ENCODE measurements around the gene COX6B2. TPM values are rescaled to one million over a fixed set of nuclear protein-coding genes. Genes with fewer than 3 reads are reported as not detected.
"Not testable (repeated sequence)": the region's sequence is repeated elsewhere in the genome, so short reads cannot be mapped to it uniquely, and the experiment has no call there.

The COX6B2 gene
- total RNA-seq, 1 donor from 2014 or later, result not detected

DNA sequence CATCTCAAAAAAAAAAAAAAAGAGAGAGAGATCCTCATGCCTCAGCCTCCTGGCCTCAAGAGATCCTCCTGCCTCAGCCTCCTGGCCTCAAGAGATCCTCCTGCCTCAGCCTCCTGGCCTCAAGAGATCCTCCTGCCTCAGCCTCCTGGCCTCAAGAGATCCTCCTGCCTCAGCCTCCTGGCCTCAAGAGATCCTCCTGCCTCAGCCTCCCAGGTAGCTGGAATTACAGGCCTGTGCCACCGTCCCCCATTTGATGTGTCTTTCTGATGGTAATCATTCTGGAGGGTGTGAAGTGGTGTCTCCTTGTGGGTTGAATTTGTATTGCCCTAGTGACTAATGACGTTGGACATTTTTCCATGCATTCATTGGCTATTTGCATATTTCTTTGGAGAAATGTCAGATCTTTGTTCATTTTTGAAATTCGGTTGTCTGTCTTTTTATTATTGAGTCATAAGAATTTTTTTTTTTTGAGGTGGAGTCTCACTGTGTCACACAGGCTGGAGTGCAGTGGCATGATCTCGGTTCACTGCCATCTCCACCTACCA lies 25.7 kb downstream of the COX6B2 start:
- H3K4me1 ChIP-seq (ENCODE audit: control insufficient read depth in 3 of 3, insufficient read depth in 3 of 3, low read length in 3 of 3); H3K9ac ChIP-seq (ENCODE audit: low read depth in 1 of 3, low read length in 3 of 3); H3K9me3 ChIP-seq (ENCODE audit: control insufficient read depth in 3 of 3, low read length in 3 of 3); H3K27ac ChIP-seq (ENCODE audit: low read depth, low read length); H3K36me3 ChIP-seq (ENCODE audit: control insufficient read depth in 3 of 3, insufficient read depth in 3 of 3, low read length in 3 of 3); H3K4me3 ChIP-seq (ENCODE audit: low read length in 3 of 3): not testable (repeated sequence)
- peaks cover 3 to 10% (median 7%) of the 10 kb centered on the region in 3 donors for H3K27me3 ChIP-seq (ENCODE audit: control insufficient read depth in 3 of 3, insufficient read depth in 3 of 3, low read length in 3 of 3)

GRCh38 chr19:55325172-55325571 lies 29.3 kb downstream of the COX6B2 start, which contains the start of gene TMEM150B:
TMEM150B (minus strand) TSS chr19:55325341; CDS start chr19:55321036, 4,305 bp downstream.
- Histone ChIP-seq H3K9me3 (ENCODE audit: control insufficient read depth in 3 of 3, low read length in 3 of 3) (no peaks in the 10 kb centered on the region), H3K9ac (ENCODE audit: low read depth in 1 of 3, low read length in 3 of 3) (no peak within 1 kb of the TSS), H3K27me3 (ENCODE audit: control insufficient read depth in 3 of 3, insufficient read depth in 3 of 3, low read length in 3 of 3) (peaks cover 0 to 10% (median 8%) of the 10 kb centered on the region in 3 donors), H3K4me1 (ENCODE audit: control insufficient read depth in 3 of 3, insufficient read depth in 3 of 3, low read length in 3 of 3) (peaks cover 0 to under 1% (median 0%) of the 10 kb centered on the region in 3 donors), H3K4me3 (ENCODE audit: low read length in 3 of 3) (no peak within 1 kb of the TSS), H3K27ac (ENCODE audit: low read depth, low read length) (peak within 1 kb of the TSS; percentile 69), H3K36me3 (ENCODE audit: control insufficient read depth in 3 of 3, insufficient read depth in 3 of 3, low read length in 3 of 3) (no peaks in the 10 kb centered on the region)

DNA sequence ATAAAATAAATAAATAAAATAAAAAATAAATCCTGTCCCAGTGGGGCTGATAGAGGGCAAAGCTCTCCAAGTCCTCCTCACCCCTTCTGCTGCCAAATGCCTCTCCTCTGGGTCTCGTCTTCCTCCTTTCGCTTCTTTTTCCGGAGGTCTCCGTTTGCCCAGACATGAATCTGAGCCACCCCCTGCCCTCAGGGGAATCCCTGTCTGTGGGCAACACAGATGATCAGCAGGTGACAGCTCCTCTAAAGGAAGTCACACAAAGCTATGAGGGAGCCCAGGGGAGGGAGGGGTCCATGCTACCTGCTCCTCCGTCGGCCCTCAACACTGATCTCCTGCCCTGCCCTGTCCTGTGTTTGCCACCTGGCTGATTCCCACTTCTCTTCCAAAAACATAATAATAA lies 29.9 kb downstream of the COX6B2 start:
- no peak overlapping the region for H3K4me3 ChIP-seq (ENCODE audit: low read length in 3 of 3)
- no peaks in the 10 kb centered on the region for H3K36me3 ChIP-seq (ENCODE audit: control insufficient read depth in 3 of 3, insufficient read depth in 3 of 3, low read length in 3 of 3)
- H3K27ac ChIP-seq (ENCODE audit: low read depth, low read length), result peak overlapping the region; percentile 69
- H3K9me3 ChIP-seq (ENCODE audit: control insufficient read depth in 3 of 3, low read length in 3 of 3), result no peaks in the 10 kb centered on the region
- H3K9ac ChIP-seq (ENCODE audit: low read depth in 1 of 3, low read length in 3 of 3), result no peak overlapping the region
- peaks cover 0 to 4% (median 0%) of the 10 kb centered on the region in 3 donors for H3K4me1 ChIP-seq (ENCODE audit: control insufficient read depth in 3 of 3, insufficient read depth in 3 of 3, low read length in 3 of 3)
- peaks cover 0 to 14% (median 11%) of the 10 kb centered on the region in 3 donors for H3K27me3 ChIP-seq (ENCODE audit: control insufficient read depth in 3 of 3, insufficient read depth in 3 of 3, low read length in 3 of 3)

GRCh38 chr19:55322204-55322885 lies 32.2 kb downstream of the COX6B2 start:
- H3K36me3 ChIP-seq (ENCODE audit: control insufficient read depth in 3 of 3, insufficient read depth in 3 of 3, low read length in 3 of 3), result no peaks in the 10 kb centered on the region
- no peak overlapping the region for H3K9ac ChIP-seq (ENCODE audit: low read depth in 1 of 3, low read length in 3 of 3)
- H3K4me1 ChIP-seq (ENCODE audit: control insufficient read depth in 3 of 3, insufficient read depth in 3 of 3, low read length in 3 of 3), result peaks cover 0 to 4% (median 0%) of the 10 kb centered on the region in 3 donors
- no peak overlapping the region for H3K4me3 ChIP-seq (ENCODE audit: low read length in 3 of 3)
- no peaks in the 10 kb centered on the region for H3K9me3 ChIP-seq (ENCODE audit: control insufficient read depth in 3 of 3, low read length in 3 of 3)
- peaks cover 0 to 14% (median 12%) of the 10 kb centered on the region in 3 donors for H3K27me3 ChIP-seq (ENCODE audit: control insufficient read depth in 3 of 3, insufficient read depth in 3 of 3, low read length in 3 of 3)
- H3K27ac ChIP-seq (ENCODE audit: low read depth, low read length), result no peak overlapping the region

DNA sequence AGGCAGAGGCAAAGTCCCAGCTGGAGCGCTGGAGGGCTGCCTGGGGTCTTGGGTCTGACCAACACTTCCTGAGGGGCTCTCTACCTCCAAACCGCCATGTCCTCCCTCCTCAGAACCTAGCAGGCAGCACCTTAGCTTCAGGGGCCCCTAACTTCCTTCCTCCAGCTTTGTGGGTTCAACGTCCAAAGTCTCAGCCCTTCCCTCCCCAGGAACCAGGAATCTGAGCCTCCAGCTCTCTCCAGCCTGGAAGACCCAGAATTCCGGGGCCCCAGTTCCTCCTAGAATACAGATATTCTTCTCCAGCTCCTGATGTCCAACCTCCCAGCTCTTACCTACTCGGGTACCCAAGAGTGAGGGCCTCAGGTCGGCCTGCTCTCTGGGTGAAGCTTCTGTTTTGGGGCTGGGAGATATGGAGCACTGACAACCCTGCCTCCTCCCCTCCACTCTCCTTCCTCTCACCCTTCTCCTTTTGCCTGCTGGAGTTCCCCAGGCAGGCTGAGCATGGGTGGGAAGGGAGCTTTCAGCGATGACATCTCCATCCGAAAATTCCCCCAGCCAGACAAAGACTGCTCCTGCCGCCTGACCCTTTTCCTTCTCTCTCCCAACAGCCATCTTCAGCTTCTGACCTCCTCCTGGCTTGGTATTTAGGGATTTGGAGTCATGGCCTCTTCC lies 32.9 kb downstream of the COX6B2 start:
- H3K9me3 ChIP-seq (ENCODE audit: control insufficient read depth in 3 of 3, low read length in 3 of 3), result no peaks in the 10 kb centered on the region
- no peak overlapping the region for H3K27ac ChIP-seq (ENCODE audit: low read depth, low read length)
- no peaks in the 10 kb centered on the region for H3K36me3 ChIP-seq (ENCODE audit: control insufficient read depth in 3 of 3, insufficient read depth in 3 of 3, low read length in 3 of 3)
- H3K4me1 ChIP-seq (ENCODE audit: control insufficient read depth in 3 of 3, insufficient read depth in 3 of 3, low read length in 3 of 3), result peaks cover 0 to 4% (median 0%) of the 10 kb centered on the region in 3 donors
- H3K27me3 ChIP-seq (ENCODE audit: control insufficient read depth in 3 of 3, insufficient read depth in 3 of 3, low read length in 3 of 3), result peaks cover 0 to 14% (median 12%) of the 10 kb centered on the region in 3 donors
- H3K9ac ChIP-seq (ENCODE audit: low read depth in 1 of 3, low read length in 3 of 3), result no peak overlapping the region
- H3K4me3 ChIP-seq (ENCODE audit: low read length in 3 of 3), result no peak overlapping the region

GRCh38 chr19:55320844-55321419 lies 33.6 kb downstream of the COX6B2 start:
- Histone ChIP-seq H3K4me1 (ENCODE audit: control insufficient read depth in 3 of 3, insufficient read depth in 3 of 3, low read length in 3 of 3) (peaks cover 0 to 4% (median 0%) of the 10 kb centered on the region in 3 donors), H3K4me3 (ENCODE audit: low read length in 3 of 3) (no peak overlapping the region), H3K27me3 (ENCODE audit: control insufficient read depth in 3 of 3, insufficient read depth in 3 of 3, low read length in 3 of 3) (peaks cover 0 to 14% (median 12%) of the 10 kb centered on the region in 3 donors), H3K36me3 (ENCODE audit: control insufficient read depth in 3 of 3, insufficient read depth in 3 of 3, low read length in 3 of 3) (no peaks in the 10 kb centered on the region), H3K27ac (ENCODE audit: low read depth, low read length) (no peak overlapping the region), H3K9me3 (ENCODE audit: control insufficient read depth in 3 of 3, low read length in 3 of 3) (no peaks in the 10 kb centered on the region), H3K9ac (ENCODE audit: low read depth in 1 of 3, low read length in 3 of 3) (no peak overlapping the region)

DNA sequence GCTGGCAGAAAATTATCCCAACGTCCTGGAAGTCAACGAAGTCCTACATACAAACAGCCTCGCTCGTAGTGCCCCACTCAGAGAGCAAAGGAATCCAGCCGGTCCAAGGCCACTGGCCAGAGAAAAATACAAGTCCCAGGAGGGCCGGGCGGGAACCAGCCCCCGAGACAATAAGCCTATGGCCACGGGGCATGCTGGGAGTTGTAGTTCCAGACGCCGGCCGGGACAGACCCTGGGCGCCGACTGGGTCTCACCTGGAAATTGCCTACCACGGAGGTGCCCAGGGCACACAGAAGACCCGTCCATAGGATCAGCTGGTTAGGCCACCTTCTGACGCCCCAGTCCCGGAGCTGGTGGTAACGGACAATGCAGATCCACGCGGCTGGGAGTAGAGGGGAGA lies 34.7 kb downstream of the COX6B2 start:
- peak overlapping the region in 1 of 3 donors; percentile 25 for H3K9ac ChIP-seq (ENCODE audit: low read depth in 1 of 3, low read length in 3 of 3)
- peaks cover 0 to 14% (median 12%) of the 10 kb centered on the region in 3 donors for H3K27me3 ChIP-seq (ENCODE audit: control insufficient read depth in 3 of 3, insufficient read depth in 3 of 3, low read length in 3 of 3)
- H3K4me3 ChIP-seq (ENCODE audit: low read length in 3 of 3), result no peak overlapping the region
- H3K9me3 ChIP-seq (ENCODE audit: control insufficient read depth in 3 of 3, low read length in 3 of 3), result no peaks in the 10 kb centered on the region
- no peaks in the 10 kb centered on the region for H3K36me3 ChIP-seq (ENCODE audit: control insufficient read depth in 3 of 3, insufficient read depth in 3 of 3, low read length in 3 of 3)
- peaks cover 0 to 4% (median 0%) of the 10 kb centered on the region in 3 donors for H3K4me1 ChIP-seq (ENCODE audit: control insufficient read depth in 3 of 3, insufficient read depth in 3 of 3, low read length in 3 of 3)
- no peak overlapping the region for H3K27ac ChIP-seq (ENCODE audit: low read depth, low read length)

- no peaks in the 10 kb centered on the region for H3K9me3 ChIP-seq (ENCODE audit: control insufficient read depth in 3 of 3, low read length in 3 of 3)
- H3K9ac ChIP-seq (ENCODE audit: low read depth in 1 of 3, low read length in 3 of 3), result no peak overlapping the region
- peaks cover 0 to 4% (median 0%) of the 10 kb centered on the region in 3 donors for H3K4me1 ChIP-seq (ENCODE audit: control insufficient read depth in 3 of 3, insufficient read depth in 3 of 3, low read length in 3 of 3)
- H3K27ac ChIP-seq (ENCODE audit: low read depth, low read length), result no peak overlapping the region
- H3K27me3 ChIP-seq (ENCODE audit: control insufficient read depth in 3 of 3, insufficient read depth in 3 of 3, low read length in 3 of 3), result peaks cover 0 to 12% (median 5%) of the 10 kb centered on the region in 3 donors
- no peak overlapping the region for H3K4me3 ChIP-seq (ENCODE audit: low read length in 3 of 3)
- no peaks in the 10 kb centered on the region for H3K36me3 ChIP-seq (ENCODE audit: control insufficient read depth in 3 of 3, insufficient read depth in 3 of 3, low read length in 3 of 3)
Measured at GRCh38 chr19:55316646-55317045, 37.9 kb downstream of the COX6B2 start.

GRCh38 chr19:55315956-55316525 lies 38.5 kb downstream of the COX6B2 start:
- H3K4me3 ChIP-seq (ENCODE audit: low read length in 3 of 3), result no peak overlapping the region
- no peak overlapping the region for H3K27ac ChIP-seq (ENCODE audit: low read depth, low read length)
- no peaks in the 10 kb centered on the region for H3K36me3 ChIP-seq (ENCODE audit: control insufficient read depth in 3 of 3, insufficient read depth in 3 of 3, low read length in 3 of 3)
- no peaks in the 10 kb centered on the region for H3K9me3 ChIP-seq (ENCODE audit: control insufficient read depth in 3 of 3, low read length in 3 of 3)
- H3K4me1 ChIP-seq (ENCODE audit: control insufficient read depth in 3 of 3, insufficient read depth in 3 of 3, low read length in 3 of 3), result peaks cover 0 to 4% (median 0%) of the 10 kb centered on the region in 3 donors
- H3K27me3 ChIP-seq (ENCODE audit: control insufficient read depth in 3 of 3, insufficient read depth in 3 of 3, low read length in 3 of 3), result peaks cover 0 to 12% (median 5%) of the 10 kb centered on the region in 3 donors
- no peak overlapping the region for H3K9ac ChIP-seq (ENCODE audit: low read depth in 1 of 3, low read length in 3 of 3)

Data from skeletal muscle tissue (tissue), 4 donors.